OCI-LY3 (cell line): ENCODE measurements around the gene ALDH1A3.

Experiments
- H2AFZ ChIP-seq: fragments of 200-600, 300-600 bp; shearing (Covaris generic); 2 replicates; pipeline ENCODE4 v1.6.0; 2014; ENCODE audit warnings: antibody characterized with exemption, low read depth, low read length
- H3K27ac ChIP-seq: fragments of 200-600, 300-600 bp; sonication (generic); 2 replicates; pipeline ENCODE4 v1.5.1; 2014; ENCODE audit warnings: mild to moderate bottlenecking, low read length, moderate library complexity, mixed read lengths
- H3K27me3 ChIP-seq: fragments of 200-600, 300-600 bp; sonication (generic); 2 replicates; pipeline ENCODE4 v1.6.1; 2014; ENCODE audit warnings: low read depth, low read length, mixed read lengths
- H3K36me3 ChIP-seq: fragments of 200-600, 300-600 bp; sonication (generic); replicated peaks from 2 replicates; pipeline ENCODE3; 2014; ENCODE audit warnings: low read depth, low read length, mixed read lengths
- H3K4me1 ChIP-seq: fragments of 300-600, 200-600 bp; sonication (generic); 2 replicates; pipeline ENCODE4 v1.6.1; 2014; ENCODE audit warnings: low read length, mixed read lengths
- H3K4me2 ChIP-seq: fragments of 200-600, 300-600 bp; sonication (generic); 2 replicates; pipeline ENCODE4 v1.6.1; 2014; ENCODE audit warnings: low read length, mixed read lengths
- H3K4me3 ChIP-seq: fragments of 300-600, 200-600 bp; sonication (generic); 2 replicates; pipeline ENCODE4 v1.5.1; 2014; ENCODE audit warnings: antibody characterized with exemption, mild to moderate bottlenecking, low read length, moderate library complexity
- H3K79me2 ChIP-seq: fragments of 300-600, 200-600 bp; shearing (Covaris generic); 2 replicates; pipeline ENCODE4 v1.6.1; 2014; ENCODE audit warnings: mild to moderate bottlenecking, low read length, mixed read lengths
- H3K9ac ChIP-seq: fragments of 300-600, 200-600 bp; shearing (Covaris generic); 2 replicates; pipeline ENCODE4 v1.6.0; 2014; ENCODE audit warnings: mild to moderate bottlenecking, low read length, moderate library complexity
- H3K9me3 ChIP-seq: fragments of 200-600, 300-600 bp; shearing (Covaris generic); 2 replicates; pipeline ENCODE4 v1.6.1; 2014; ENCODE audit warnings: low read length, mixed read lengths; ENCODE audit not compliant: insufficient read depth
- H4K20me1 ChIP-seq: fragments of 200-600, 300-600 bp; sonication (generic); 2 replicates; pipeline ENCODE4 v1.6.1; 2016; ENCODE audit warnings: low read length, mixed read lengths; ENCODE audit not compliant: insufficient read depth
- EZH2phosphoT487 ChIP-seq: fragments of 200-600 bp; shearing (Covaris generic); IDR thresholded peaks from 2 replicates; pipeline ENCODE4 v1.6.1; 2018; ENCODE audit warnings: antibody characterized with exemption, mixed run types, low read depth
- TF ChIP-seq, protein P1 (sequence below): fragments of 200-600, 300-600 bp; sonication (generic); IDR thresholded peaks from 2 replicates; pipeline ENCODE4 v1.5.1; 2014; ENCODE audit warnings: antibody characterized with exemption, low read length, low read depth

ALDH1A3 gene

GRCh38 chr15:100833417-100834389 is 45.9 kb upstream of the ALDH1A3 start:
- peaks cover 26% of the 10 kb centered on the region for H3K4me1 ChIP-seq
- no peaks in the 10 kb centered on the region for H4K20me1 ChIP-seq
- H2AFZ ChIP-seq: no peak overlapping the region
- H3K27me3 ChIP-seq: no peaks in the 10 kb centered on the region
- TF ChIP-seq, protein P1, sequence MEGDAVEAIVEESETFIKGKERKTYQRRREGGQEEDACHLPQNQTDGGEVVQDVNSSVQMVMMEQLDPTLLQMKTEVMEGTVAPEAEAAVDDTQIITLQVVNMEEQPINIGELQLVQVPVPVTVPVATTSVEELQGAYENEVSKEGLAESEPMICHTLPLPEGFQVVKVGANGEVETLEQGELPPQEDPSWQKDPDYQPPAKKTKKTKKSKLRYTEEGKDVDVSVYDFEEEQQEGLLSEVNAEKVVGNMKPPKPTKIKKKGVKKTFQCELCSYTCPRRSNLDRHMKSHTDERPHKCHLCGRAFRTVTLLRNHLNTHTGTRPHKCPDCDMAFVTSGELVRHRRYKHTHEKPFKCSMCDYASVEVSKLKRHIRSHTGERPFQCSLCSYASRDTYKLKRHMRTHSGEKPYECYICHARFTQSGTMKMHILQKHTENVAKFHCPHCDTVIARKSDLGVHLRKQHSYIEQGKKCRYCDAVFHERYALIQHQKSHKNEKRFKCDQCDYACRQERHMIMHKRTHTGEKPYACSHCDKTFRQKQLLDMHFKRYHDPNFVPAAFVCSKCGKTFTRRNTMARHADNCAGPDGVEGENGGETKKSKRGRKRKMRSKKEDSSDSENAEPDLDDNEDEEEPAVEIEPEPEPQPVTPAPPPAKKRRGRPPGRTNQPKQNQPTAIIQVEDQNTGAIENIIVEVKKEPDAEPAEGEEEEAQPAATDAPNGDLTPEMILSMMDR: no peak
- TF ChIP-seq EZH2phosphoT487: no peak
- peaks cover 4% of the 10 kb centered on the region for H3K36me3 ChIP-seq
- peak overlapping the region; percentile 6; the same call in 1 of the 2 replicates for H3K4me3 ChIP-seq
- no peaks in the 10 kb centered on the region for H3K79me2 ChIP-seq
- H3K27ac ChIP-seq: peak overlapping the region; percentile 76
- H3K9ac ChIP-seq: peak overlapping the region; percentile 44; the same call in 1 of the 2 replicates
- H3K9me3 ChIP-seq: no peaks in the 10 kb centered on the region; the same call in 1 of the 2 replicates
- H3K4me2 ChIP-seq: peak overlapping the region; percentile 47

DNA sequence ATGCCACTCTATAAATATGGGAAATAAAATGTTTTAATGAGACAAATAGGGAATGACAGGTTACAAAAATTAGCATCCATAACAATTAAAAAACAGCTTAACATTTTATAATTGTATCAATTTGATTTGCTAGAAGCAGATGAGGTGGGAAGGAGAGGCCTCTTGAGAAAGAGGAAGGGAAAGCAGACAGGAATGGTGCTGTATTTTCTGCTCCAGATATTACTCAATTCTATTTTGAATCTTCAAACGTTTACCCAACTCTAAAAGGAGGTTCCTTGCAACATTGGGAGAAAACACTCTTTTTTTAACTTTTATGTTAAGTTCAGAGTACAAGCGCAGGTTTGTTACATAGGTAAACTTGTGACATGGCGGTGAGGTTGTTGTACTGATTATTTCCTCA is 44.9 kb upstream of the ALDH1A3 start:
- Histone ChIP-seq H3K4me1 (peaks cover 26% of the 10 kb centered on the region), H3K36me3 (peaks cover 4% of the 10 kb centered on the region), H3K27me3 (no peaks in the 10 kb centered on the region), H3K4me2 (peak overlapping the region; percentile 47), H3K4me3 (peak overlapping the region; percentile 20; the same call in 1 of the 2 replicates), H3K79me2 (no peaks in the 10 kb centered on the region), H3K9ac (peak overlapping the region; percentile 44; the same call in 1 of the 2 replicates), H4K20me1 (no peaks in the 10 kb centered on the region), H3K9me3 (no peaks in the 10 kb centered on the region; the same call in 1 of the 2 replicates), H3K27ac (peak overlapping the region; percentile 76), H2AFZ (no peak overlapping the region; the same call in 1 of the 2 replicates)
- TF ChIP-seq EZH2phosphoT487: no peak
- TF ChIP-seq, protein P1: no peak

- H3K4me3 ChIP-seq: no peak overlapping the region
- no peaks in the 10 kb centered on the region; the same call in 1 of the 2 replicates for H3K9me3 ChIP-seq
- H3K36me3 ChIP-seq: peaks cover 4% of the 10 kb centered on the region
- no peak overlapping the region for H3K4me2 ChIP-seq
- H2AFZ ChIP-seq: no peak overlapping the region
- H3K79me2 ChIP-seq: no peaks in the 10 kb centered on the region
- no peaks in the 10 kb centered on the region for H4K20me1 ChIP-seq
- no peaks in the 10 kb centered on the region for H3K27me3 ChIP-seq
- H3K4me1 ChIP-seq: peaks cover 26% of the 10 kb centered on the region
- H3K9ac ChIP-seq: no peak overlapping the region
- TF ChIP-seq, protein P1: no peak
- TF ChIP-seq EZH2phosphoT487: no peak
- H3K27ac ChIP-seq: peak overlapping the region; percentile 76; the same call in 1 of the 2 replicates
These were observed 44.0 kb upstream of the ALDH1A3 start for GRCh38 chr15:100835636-100836035.

GRCh38 chr15:100836501-100836900 is 43.1 kb upstream of the ALDH1A3 start:
- Histone ChIP-seq H2AFZ (no peak overlapping the region), H3K9ac (no peak overlapping the region), H3K9me3 (no peaks in the 10 kb centered on the region; the same call in 1 of the 2 replicates), H4K20me1 (no peaks in the 10 kb centered on the region), H3K4me1 (peaks cover 26% of the 10 kb centered on the region), H3K27me3 (no peaks in the 10 kb centered on the region), H3K4me3 (no peak overlapping the region), H3K36me3 (peaks cover 4% of the 10 kb centered on the region), H3K4me2 (no peak overlapping the region), H3K27ac (no peak overlapping the region), H3K79me2 (no peaks in the 10 kb centered on the region)
- TF ChIP-seq, protein P1: no peak
- TF ChIP-seq EZH2phosphoT487: no peak
